HG03432 (cell line): ENCODE data around the gene MYH10.

Source experiments
- ATAC-seq: cut with Tn5 transposase; IDR thresholded peaks from one replicate; pipeline ENCODE4 v1.9.1; 2021; ENCODE audit warnings: mild to moderate bottlenecking, moderate library complexity; ENCODE audit not compliant: unreplicated experiment

The MYH10 gene

DNA sequence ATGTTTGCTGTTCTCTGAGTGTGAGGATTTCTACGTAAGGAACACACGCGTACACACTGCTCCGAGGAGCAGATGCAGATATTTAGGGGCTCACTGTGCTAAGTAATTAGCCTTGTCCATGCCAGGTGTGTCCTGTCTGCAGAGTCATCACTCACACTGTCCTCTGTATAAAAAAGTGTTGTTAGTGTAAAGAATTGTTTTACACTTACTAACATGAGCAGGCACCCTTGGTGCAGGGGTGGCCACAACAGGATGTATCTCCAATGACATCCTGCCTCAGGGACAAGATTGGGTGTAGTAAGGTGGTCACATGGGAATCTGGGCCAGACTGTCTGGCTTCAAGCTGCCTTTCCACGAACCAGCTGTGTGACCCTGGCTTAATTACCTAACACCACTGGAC is 130.9 kb downstream of the MYH10 start:
- ATAC-seq, result no peak

DNA sequence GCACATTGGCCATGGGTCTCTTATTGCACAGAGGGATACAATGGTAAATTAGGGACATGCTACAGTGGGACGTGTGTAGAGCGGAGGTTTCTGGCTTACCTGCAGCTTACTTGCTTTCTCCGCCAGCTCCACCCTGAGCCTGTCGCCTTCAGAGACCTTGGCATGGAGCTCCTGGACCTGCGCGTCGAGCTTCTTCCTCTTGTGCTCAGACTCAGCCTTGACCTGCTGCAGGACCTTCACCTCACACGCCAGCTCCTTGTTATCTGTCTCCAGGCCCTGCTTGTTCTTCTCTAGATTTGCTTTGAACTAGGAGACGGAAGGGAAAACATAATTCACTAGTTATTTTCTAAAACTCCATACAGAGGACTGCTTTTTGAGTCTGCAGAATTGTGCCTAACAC is 131.4 kb downstream of the MYH10 start:
- ATAC-seq, result no peak

DNA sequence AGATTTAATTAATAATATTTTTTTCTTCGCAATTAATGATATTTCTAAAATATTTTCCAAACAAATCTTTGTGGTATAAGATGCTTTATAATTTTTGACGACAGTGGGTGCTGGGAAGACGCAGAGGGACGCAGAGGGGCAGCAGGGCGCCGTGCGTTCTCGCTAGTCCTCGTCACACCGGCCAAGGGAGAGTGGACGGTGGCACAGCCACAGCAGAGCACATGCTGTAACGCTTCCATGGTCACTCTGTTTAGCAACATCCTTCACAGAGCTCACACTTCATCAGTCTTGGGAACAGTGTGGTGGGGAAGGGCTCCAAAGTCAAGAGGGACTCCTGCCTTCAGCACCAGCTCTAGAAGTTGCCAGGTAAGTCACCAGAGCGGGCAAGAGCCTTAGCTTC is 134.4 kb downstream of the MYH10 start:
- ATAC-seq, result no peak

DNA sequence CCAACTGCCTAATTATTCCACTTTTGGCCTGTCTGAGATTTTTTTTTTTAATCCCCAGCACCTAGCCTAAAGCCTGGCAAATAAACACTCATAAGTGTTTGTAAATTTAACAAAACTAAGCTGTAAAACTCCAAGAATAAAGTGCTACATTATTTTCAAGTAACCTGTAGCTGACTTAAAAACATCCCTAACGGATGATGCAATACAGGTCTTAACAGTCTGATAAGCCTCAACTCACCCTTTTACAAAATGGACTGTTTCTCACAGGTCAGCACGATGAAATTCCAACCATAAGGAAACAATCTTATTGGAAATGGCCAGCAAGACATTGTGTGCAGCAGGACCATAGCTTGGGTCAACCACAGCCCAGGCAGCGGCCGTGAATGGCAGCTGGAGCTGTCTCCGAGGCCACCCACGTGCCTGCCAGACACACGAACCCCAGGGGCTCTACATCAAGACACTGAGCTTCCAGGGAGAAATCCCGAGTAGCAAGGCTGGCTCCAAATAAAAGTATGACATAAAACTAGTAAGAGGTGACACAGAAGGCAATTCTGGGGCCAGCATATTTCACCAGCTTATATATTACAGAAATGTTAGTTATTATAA is 135.9 kb downstream of the MYH10 start:
- ATAC-seq, result no peak

DNA sequence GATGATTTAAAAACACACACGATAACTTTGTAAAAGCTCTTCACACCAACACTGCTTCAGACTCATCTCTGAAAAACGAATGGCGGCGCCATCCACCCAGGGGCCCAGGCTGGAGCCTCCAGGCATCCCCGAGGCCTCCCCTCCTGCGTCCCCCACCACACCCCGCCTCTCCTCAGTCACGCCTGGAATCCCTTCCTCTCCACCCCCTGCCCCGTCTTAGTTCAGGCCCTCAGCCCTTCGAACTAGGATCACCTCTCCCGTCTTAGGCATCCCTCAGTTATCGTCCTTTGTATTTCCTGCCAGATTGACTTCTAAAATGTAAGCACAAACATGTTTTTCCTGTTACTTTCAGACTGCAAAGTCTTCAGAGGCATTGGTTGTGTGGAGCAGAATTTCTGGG is 136.5 kb downstream of the MYH10 start:
- ATAC-seq, result no peak

DNA sequence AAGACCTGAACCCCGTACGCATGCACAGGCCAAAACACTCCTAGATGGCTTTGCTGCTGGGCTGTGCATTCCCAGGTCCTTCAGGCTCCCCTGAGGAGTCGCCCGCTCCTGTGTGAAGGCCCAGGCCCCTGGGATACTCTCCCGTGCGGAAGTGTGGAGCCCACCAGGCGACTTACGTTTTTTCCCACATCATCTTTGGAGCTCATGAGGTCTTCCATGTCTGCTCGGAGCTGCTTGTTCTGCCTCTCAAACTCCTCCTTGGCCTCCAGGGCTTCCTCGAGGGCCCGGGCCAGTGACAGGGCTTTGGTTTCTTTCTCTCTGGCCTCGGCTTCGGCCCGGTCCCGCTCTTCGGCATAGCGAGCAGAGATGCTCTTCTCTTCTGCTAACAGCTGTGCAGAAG is 138.4 kb downstream of the MYH10 start:
- ATAC-seq, result no peak

DNA sequence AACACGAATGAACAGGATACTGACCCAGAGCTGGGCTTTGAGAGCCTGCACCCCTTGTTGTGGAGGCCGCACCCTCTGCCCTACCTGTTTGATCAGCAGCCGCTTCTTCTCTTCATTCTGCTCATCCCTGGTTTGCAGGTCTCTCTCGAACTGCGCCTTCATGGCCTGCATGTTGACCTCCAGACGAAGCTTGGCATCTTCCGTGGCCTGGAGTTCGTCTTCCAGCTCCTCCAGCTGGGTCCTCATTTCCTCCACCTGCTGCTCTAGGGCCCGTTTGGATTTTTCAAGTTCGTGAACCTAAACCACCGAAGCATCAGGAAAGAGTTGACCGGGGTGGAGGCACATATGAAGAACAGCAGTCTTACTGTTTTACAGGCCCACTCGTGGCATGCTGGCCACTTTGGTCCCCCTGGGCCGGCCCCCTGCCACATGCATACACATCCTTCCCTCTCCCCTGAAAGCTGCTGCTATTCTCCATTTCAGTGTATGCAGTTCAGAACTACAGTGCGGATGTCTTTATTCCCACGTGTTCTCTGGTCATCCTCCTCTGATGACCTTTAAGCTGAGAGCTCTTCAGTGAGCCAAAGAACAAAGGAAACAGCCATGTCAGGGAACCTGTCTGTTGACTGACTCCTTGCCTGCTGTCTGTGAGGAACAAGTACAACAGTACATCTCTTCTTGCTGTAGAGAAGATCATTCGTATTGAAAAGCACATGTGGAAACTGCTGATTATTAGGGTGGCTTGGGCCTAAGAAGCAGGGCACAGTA is 140.1 kb downstream of the MYH10 start:
- ATAC-seq, result no peak

DNA sequence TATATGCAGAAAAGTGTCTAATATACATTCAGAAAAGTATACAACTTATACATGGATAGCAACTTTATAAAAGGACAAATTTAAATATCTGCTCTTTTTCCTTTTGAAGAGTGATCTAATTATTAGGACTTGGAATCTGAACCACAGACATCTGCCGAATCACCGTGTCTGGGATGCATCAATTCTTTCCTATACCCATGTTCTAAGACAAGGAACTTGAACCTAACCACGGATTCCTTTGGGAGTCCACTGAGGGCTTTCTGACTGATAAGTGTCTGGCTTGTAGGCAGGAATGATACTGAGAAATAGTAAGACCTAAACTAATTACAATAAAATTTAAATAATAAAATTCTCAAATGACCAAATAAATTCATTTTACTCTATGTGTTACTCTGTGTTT is 140.7 kb downstream of the MYH10 start:
- ATAC-seq, result no peak

DNA sequence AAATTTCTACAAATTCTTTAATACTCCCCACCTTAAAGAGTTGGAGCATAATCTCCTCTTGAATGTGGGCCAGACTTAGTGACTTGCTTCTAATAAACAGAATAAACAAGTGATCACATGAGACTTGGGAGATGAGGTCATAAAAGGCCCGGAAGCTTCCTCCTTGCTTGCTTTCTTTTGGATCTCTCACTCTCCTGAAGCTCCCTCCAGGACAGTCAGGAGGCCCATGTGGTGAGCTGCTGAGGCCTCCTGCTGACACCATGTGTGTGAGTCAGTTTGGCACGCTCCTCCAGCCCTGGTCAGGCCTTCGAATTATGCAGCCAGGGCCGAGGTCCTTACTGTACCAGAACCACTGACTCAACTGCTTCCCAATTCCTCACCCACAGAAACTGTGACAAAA is 141.6 kb downstream of the MYH10 start:
- ATAC-seq, result no peak

DNA sequence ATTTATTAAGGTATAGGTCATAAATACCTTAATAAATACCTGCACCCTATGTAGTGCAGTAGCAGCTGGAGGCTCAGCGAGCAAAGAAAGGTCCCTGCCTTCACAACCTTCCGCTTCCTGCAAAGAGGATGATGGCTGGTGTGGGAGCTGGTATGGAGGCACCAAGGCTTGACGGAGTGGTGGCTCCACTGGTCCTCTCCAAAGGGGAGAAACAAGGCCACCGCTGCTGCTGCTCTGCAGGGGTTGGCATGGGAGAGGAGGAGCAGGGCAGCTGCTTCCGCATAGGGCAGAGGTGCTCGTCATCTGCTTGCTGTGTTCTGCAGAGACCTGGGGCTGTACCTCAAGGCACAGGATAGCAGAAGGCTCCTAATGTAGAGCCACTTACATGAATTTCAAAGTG is 142.0 kb downstream of the MYH10 start:
- ATAC-seq, result no peak

DNA sequence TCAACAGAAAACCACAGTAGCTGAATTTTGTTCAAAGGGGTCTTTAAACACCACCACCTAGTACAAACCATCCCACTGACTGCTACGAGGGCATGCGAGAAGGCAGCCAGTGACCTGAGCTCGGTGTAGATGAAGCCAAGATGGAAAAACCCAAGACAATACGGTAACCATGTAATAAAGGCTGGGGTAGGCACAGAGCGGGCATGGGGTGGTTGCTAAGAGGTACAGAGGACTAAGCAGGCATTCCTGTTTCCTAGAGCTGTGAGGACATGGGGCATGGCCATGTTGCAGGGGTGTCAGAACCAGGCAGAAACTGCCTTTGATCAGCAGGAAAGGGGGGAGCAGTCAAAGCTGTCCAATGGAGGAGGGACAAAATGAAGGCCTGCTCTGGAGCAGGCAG is 142.8 kb downstream of the MYH10 start:
- no peak for ATAC-seq

DNA sequence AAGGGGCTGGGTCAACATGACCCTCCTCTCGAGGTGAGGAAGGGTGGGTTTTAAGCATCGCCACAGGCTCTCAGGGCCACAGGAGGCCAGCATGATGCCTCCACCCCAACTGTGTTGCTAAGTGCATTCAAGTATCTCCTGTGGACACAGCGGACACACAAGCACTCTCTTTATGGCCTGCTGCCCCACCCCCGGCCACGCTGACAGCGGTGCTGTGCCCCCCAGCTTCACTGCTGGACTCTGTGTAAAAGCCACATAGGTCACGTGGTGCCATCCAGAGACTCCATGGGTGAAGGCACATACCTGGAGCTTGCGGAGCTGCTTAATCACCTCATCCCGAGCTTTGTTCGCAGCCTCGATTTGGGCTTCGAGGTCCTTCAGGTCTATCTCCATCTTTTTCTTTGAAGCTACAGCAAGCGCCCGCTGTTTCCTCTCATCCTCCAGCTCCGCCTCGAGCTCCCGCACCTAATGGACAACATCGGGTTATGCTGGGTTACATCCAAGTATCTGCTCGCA is 143.3 kb downstream of the MYH10 start:
- no peak for ATAC-seq

DNA sequence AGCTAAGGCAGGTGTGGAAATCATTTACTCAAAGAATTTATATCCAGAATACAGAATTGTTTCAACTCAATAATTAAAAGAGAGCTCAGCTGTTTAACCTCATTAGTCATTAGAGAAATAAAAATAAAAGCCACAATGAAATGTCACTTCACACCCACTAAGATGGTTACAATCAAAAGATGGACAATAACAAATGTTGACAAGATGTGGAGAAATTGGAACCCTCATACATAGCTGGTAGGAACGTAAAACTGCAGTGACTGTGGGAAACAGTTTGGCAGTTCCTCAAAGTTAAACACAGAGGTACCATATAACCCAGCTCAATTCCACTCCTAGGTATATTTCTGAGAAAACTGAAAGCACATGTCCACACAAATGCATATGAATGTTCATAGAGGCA is 145.0 kb downstream of the MYH10 start:
- no peak for ATAC-seq

DNA sequence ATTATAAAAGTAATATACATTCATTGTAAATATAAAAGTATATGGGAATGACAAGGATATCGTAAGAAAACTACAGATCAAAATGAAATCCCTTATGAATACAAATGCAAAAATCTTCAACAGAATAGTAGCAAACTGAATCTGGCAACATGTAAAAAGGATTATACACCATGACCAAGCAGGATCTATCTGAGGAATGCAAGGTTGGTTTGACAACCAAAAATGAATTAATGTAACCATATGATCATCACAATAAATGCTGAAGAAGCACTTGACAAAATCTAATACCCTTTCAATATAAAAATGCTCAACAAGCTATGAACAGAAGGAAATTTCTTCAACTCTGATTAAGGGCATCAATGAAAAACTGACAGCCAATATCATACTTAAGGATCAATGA is 146.1 kb downstream of the MYH10 start:
- ATAC-seq, result no peak

DNA sequence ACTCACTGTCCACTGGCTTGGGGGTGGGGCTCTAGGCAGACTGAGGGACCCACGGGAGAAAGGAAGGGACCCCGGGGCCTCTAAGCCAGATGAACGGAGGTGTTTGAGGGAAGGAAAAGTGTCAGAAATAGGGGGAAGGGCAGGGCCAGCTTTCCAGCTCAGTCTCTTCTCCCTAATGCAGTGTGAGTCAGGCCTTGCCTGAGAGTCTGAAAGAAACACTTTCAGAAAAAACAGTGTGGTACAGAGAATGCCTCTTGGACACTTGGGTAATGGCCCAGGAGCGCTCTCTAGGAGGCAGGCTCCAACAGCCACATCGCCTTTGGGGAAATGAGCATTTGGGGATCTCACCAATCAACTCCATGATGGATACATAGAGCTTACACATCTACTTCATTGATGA is 148.0 kb downstream of the MYH10 start:
- no peak for ATAC-seq

DNA sequence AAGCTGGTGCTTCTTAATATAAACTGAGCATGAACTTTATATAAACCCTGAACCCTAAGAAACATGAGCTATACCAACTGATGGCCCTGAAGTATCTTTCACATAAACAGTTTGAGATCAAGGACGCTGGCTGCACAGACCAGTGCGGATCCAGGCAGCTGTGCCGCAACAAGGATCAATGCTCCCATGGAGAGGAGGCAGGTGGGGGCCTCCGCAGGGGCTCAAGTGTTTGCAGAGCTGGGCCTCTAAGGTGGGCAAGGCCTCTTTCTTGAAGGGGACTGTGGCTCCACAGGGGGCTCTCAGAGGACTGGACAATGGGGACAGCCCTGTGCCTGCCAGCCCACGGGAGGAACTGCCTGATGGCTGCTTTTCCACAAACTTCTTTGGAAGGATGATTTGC is 148.8 kb downstream of the MYH10 start:
- ATAC-seq, result no peak

DNA sequence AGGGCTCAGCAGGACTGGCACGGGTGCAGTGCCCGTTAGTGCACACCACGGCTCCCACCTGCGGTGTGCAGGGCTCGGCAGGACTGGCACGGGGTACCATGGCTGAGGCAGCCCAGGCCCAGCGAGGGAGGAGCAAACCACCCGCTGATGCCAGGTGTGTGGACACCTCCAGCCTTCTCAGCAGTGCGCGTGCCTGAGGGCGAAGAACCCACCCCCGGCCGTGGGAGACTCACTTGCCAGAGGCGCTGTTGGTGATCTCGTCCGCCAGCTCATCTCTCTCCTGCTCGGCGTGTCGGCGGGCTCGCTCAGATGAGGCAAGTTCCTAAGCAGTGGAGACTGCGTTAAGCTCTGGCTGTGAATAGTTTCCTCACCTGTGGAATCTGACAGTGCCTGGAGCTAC is 149.4 kb downstream of the MYH10 start:
- ATAC-seq, result no peak

DNA sequence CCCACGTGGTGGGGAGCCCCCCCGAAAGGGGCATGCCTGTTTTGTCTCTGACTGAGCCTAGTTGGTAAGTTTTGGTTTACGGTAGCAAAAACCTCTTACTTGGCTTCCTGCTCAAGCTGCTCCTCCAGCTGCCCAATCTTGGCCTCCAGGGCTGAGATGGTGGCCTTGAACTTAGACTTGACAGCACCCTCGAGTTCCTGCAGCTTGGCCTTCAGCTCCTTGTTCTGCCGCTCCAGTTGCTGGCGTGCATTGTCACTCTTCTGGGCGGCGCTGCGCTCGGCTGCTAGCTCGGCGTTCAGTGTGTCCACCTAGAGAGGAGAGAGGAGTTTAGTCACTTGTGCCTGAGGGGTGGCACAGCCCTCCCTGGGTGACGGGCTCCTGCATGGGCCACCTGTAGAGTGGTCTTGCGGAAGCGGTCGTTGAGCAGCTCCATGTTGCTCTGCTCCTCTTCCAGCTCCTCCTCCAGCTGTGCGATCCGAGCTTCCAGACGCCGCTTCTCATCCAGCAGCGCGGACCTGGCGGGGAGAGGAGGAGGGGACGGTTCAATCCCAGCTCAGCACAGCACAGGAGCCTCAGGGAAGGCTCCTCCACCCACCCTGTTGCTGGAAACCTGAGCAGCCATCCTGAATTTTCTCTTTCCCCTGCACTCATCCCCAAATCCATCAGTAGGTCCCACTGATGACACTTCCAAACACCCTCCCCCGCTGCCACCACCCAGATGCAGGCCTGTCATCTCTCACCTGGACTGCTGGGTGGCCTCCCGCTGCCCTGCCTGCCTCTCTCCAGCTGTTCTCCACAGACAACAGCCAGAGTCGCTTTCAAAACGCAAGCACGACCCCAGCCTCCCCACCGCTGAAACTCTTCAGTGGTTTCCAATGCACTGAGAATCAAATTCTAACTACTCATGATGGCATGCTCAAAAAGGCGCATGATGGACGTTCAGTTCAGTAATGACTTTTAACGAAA is 150.2 kb downstream of the MYH10 start:
- no peak for ATAC-seq

DNA sequence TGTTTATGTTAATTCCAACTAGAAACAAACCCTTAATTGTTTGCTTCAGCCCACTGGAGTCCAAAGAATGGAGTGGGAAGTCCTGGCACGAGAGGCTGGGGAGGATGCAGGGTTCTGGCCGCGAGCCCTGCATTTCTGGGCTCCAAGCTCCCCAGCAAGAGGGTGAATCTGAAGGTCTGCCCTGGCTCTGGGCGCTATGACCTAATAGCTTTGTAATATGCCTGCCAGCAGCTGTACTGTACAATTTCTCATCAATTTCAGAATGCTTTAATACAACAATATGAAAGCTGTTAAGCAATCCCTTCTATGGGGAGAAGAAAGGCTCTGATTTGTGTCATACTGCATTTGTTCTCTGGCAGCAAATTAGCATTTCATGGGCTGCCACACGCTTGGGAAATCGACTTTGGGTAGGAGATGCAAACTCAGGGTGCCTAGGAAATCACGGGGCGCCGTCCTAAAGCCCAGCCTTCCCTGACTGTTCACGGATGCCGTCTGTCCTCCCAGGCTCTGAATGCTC is 151.0 kb downstream of the MYH10 start:
- no peak for ATAC-seq

DNA sequence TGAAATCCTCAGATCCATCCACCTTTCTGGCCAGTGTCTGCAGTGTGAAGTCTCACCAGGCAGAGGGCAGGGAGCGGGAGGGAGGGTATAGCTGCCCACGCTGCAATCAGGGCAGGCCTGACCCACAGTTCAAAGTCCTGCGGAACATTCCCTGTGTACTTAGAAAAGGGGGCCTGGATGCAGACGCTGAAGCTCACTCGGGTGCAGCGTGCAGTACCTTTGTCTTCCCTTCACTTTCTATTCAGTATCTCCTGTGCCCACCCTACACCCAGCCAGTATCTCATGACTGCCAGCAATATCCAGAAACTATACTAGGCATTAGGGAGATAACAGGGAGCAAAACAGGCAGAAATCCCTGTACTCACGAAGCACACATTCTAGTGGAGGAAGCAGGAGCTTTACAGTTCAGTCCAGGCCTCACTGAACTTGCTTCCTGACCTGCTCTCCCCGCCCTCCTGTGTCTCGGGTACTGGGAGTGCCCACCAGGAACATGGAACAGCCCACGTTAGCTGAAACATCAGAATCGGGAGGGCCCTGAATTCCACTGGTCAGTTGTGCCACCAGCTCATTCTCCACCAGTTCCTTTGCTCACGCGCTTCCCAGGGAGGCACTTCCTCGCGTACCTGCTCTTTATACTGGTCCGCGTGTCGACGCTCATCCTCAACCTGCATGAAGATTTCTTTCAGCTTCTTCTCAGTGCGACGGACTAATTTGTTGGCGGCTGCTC is 152.6 kb downstream of the MYH10 start:
- no peak for ATAC-seq

DNA sequence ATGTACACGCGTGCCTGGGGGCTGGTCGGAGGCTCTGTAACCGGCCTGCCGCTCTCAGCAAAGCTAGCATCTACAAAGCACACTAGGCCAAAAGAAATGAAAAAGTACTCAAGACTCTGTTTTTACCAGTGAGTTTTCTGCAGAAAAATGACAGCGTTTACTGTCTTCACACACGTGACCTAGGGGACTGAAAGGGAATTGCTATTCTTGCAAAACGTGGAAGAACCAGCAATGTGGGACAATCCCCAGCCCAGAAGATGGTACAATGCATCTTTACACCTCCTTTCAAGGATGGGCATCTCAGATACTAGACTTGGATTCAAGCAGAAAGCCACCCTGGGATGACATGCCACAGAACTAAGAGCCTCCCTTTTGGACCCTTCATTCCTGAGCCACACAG is 153.4 kb downstream of the MYH10 start:
- ATAC-seq, result no peak
